HG03520 (cell line): ENCODE measurements around the gene CCT7.
"Not testable (repeated sequence)": the region's sequence is repeated elsewhere in the genome, so short reads cannot be mapped to it uniquely, and the experiment has no call there.

Experiments
- ATAC-seq: cut with Tn5 transposase; IDR thresholded peaks from one replicate; pipeline ENCODE4 v1.9.1; 2021; ENCODE audit warnings: mild to moderate bottlenecking, moderate library complexity; ENCODE audit not compliant: unreplicated experiment

CCT7 gene

GRCh38 chr2:73254343-73255006, 20.4 kb downstream of the CCT7 start:
- ATAC-seq: no peak

- ATAC-seq: no peak
These were observed 21.0 kb downstream of the CCT7 start for GRCh38 chr2:73255007-73255644.

DNA sequence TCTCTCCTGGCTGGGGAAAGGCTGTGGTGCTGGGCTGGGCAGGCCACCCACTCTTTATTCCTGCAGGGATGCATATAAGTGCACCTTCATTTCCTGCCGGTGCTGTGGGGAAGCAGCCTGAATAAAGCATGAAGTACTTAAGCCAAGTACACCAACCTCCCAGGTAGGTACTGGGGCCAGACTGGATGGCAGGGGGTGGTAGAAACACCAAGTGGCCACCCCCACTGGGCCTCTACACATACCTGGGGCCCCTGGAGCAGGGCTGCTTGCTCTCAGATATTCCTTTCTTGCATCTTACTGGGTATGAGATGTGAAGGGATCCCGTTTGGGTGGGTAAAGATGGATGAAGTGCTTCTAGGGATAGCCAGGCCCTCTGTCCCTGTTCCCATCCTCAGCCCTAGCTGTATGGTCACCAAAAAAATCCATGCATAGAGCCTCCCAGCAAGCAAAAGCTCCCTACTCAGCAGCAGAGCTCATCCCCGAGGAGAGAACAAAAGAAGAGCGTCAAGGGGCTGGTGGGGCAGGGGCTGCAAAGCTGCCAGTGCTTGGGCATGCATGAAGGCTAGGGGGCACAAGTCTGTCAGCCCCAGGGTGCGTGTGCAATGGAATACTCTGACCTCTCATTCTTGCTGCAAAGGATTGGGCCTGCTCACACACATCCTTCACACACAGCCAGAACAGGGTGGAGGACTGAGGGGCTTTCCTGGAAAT, 22.0 kb downstream of the CCT7 start:
- ATAC-seq: no peak

- ATAC-seq: no peak
These were observed 22.5 kb downstream of the CCT7 start for GRCh38 chr2:73256618-73256922.

GRCh38 chr2:73257021-73257420, 22.9 kb downstream of the CCT7 start:
- ATAC-seq: no peak

DNA sequence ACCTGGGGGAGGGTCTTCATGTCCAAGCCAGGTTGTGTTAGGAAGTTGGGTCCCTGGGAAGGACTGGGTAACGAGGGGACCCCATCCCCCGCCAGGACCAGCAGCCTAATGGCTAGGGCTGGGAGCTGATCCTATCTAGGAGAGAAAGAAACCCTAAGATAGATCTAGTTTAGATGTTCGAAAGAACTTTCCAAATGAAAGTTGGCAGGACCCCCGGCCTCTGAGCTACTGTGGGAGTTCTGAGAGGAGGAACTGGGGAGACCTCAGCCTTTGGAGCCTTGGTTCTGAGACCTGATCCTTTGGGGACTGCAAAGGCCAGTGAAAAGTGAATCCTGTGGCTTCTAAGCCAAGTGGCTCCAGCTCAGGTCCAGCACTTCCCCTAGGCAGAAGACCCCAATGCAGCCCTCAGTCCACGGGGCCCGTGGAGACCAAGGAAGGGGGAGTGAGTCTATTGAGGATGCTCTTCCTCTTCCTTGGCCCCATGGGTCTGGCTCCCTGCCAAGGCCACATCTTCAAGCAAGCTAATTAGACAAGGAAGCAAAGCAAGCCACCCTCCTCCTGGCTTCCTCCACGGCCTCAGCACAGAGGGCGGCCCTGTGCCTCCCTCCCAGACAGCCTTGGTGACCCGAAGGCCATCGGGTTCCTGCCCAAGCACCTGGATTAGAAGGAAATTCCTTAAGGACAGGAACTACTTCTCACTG, 23.5 kb downstream of the CCT7 start:
- no peak for ATAC-seq

- no peak for ATAC-seq
These were observed 24.2 kb downstream of the CCT7 start for GRCh38 chr2:73258186-73258912.

DNA sequence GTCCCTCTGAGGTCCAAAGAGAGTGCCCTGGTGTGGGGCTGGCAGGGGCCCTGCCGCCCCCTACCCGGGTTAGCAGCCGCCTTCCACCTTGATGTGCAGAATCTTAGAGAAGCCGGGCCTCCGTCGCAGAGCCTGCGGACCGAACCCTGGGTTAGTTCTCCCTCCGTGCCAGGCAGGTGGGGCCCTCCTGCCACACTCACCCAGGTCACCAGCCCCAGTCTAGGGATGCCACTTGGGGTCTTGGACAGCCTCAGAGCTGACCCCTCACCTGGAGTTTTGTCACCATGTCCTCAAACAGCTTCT, 24.8 kb downstream of the CCT7 start:
- no peak for ATAC-seq

DNA sequence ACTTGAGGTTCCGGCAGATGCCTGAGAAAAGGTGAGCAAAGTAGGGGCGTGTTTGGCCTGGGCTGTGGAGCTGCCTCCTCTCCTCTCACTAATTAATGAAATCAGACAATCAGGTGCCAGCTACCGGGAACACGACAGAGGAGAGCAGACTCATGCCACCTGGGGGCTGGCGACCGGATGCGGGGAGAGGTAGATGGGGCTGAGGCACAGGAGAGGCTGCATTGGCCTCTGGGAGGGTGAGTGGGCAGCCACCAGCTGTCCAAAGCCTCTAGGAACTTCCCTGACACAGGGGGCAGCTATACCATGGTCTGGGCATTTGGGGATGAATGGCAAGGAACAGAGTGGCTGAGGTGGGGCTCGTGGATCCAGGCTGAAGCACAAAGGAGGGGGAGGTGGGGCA, 25.2 kb downstream of the CCT7 start:
- ATAC-seq: no peak

- ATAC-seq: no peak
These were observed 25.7 kb downstream of the CCT7 start for GRCh38 chr2:73259704-73260337.

GRCh38 chr2:73260338-73260984, 26.4 kb downstream of the CCT7 start:
- no peak for ATAC-seq

DNA sequence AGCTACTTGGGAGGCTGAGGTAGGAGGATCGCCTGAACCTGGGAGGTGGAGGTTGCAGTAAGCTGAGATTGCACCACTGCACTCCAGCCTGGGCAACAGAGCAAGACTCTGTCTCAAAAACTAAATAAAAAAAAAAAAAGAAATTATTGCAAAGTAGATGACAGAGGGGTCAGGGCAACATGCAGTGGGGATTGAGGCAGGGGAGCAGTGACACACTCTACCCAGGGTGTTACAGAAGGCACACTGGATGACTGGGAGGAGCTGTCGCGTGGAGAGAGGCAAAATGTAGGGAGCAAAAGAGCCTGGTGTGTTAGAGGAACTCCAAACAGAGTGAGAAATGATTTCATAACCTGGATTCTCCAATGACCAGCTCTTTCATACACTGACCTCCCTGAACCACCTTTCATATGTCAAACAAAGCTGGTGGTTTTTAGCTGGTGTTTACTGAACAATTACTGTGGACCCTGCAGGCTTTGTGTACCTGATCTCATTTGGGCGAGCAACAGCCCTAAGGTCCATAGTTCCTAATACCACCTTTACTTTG, 28.1 kb downstream of the CCT7 start:
- no peak for ATAC-seq

GRCh38 chr2:73262691-73263429, 28.8 kb downstream of the CCT7 start:
- ATAC-seq: not testable (repeated sequence)

GRCh38 chr2:73263540-73264331, 29.6 kb downstream of the CCT7 start:
- no peak for ATAC-seq

- no peak for ATAC-seq
These were observed 30.2 kb downstream of the CCT7 start for GRCh38 chr2:73264332-73264606.

- no peak for ATAC-seq
These were observed 30.7 kb downstream of the CCT7 start for GRCh38 chr2:73264783-73265182.

- ATAC-seq: no peak
These were observed 31.4 kb downstream of the CCT7 start for GRCh38 chr2:73265298-73266060.
